ENCODE data around the gene PTEN.

GRCh38 chr10:88017781-88018180, 154.4 kb downstream of the PTEN start:
- TF ChIP-seq TAF1 (IDR thresholded peaks at IDR 0.05; ENCODE audit: borderline replicate concordance, insufficient read depth, low read length) = no peak
- no peak for TF ChIP-seq REST (IDR thresholded peaks at IDR 0.05; ENCODE audit: insufficient read depth in 1 of 2, low read depth in 2 of 2, low read length in 2 of 2)
- TF ChIP-seq SIN3A (IDR thresholded peaks at IDR 0.05; ENCODE audit: borderline replicate concordance, insufficient read depth, low read length) = no peak
- no peak for TF ChIP-seq POLR2AphosphoS5 (IDR thresholded peaks at IDR 0.05; ENCODE audit: low read depth, low read length)
